ENCODE results near the gene CCDC92B. TPM values are rescaled to one million over a fixed set of nuclear protein-coding genes. Genes with fewer than 3 reads are reported as not detected.

Gene CCDC92B
- total RNA-seq, 1 donor from 2014 or later, result not detected

- DNase-seq (ENCODE audit: low read depth in 2 of 2), result no peak
Measured at GRCh38 chr17:2721603-2722002, 27.8 kb downstream of the CCDC92B start.

DNA sequence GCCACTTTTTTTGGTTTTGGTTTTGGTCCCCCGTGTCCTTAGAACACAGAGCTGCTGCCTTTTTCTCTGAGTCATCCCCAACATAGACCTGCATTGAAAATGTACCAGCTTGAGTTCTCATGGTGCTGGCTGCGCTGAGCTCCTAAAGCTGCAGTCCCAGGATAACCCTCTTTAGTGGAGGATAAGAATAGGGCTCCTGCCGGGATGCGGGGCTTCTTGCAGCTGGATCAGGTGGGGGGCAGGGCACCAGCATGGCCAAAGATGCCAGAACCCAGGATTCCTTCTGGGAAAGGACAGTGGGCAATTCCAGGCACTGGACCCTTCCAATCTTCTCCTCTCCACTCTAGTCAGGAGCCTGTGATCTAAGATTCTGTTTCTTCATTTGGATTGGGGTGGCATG is 29.6 kb downstream of the CCDC92B start:
- no peak for DNase-seq (ENCODE audit: low read depth in 2 of 2)

GRCh38 chr17:2718150-2718938 is 31.1 kb downstream of the CCDC92B start:
- no peak for DNase-seq (ENCODE audit: low read depth in 2 of 2)

GRCh38 chr17:2716649-2717048 is 32.8 kb downstream of the CCDC92B start:
- DNase-seq (ENCODE audit: low read depth in 2 of 2), result no peak

DNA sequence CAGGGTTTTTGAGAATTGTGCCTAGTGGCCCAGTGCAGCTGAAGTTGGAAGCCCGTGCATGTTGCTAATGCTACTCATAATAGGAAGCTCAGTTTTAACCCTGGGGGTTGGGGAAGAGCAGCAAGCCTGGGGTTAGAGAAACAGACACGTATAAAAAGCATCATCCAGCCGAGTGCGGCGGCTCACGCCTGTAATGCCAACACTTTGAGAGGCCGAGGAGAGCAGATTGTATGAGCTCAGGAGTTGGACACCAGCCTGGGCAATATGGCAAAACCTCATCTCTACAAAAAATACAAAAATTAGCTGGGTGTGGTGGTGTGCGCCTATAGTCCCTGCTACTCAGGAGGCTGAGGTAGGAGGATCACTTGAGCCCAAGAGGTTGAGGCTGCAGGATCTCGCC is 35.6 kb downstream of the CCDC92B start:
- DNase-seq (ENCODE audit: low read depth in 2 of 2), result no peak

DNA sequence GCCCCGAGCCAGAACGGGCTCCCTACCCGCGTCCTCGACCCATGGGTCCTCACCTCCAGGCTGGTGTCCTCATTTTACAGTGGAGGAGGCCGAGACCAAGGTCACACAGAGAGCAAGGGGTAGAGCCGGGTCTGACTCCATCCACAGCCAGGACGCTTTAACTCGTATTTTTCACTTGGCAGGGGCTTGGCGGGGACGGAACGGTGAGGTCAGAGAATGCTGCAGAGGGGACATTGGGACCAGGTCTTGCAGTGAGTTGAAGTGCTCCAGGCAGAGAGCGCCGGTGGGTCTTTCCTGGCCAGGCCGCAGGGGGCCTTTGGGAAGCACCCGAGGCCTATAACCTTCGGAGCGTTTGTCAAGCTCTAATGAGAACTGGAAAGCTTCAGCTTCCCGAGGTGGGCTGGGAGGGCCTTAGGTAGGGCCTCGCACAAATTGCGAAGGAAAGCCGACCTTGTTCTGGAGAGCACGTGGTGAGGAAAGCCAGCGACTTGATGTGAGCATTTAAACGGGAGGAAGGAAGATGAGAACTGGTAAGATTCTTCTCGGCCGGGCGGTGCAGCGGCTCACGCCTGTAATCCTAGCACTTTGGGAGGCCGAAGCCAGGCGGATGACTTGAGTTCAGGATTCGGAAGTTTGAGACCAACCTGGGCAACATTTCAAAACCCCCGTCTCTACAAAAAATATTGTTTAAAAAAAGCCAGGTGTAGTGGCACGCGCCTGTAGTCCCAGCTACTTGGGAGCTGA is 37.0 kb downstream of the CCDC92B start:
- peak in 1 of 2 donors; percentile 31 for DNase-seq (ENCODE audit: low read depth in 2 of 2)

- DNase-seq (ENCODE audit: low read depth in 2 of 2), result peak; percentile 94 to 98
Measured at GRCh38 chr17:2711608-2712299, 37.7 kb downstream of the CCDC92B start, which contains the start of gene CLUH. TSS of gene CLUH (minus strand) at chr17:2711764. CDS start at chr17:2711661, 103 bp downstream.

GRCh38 chr17:2710803-2711607 is 38.4 kb downstream of the CCDC92B start:
- DNase-seq (ENCODE audit: low read depth in 2 of 2), result peak in 1 of 2 donors; percentile 34

DNA sequence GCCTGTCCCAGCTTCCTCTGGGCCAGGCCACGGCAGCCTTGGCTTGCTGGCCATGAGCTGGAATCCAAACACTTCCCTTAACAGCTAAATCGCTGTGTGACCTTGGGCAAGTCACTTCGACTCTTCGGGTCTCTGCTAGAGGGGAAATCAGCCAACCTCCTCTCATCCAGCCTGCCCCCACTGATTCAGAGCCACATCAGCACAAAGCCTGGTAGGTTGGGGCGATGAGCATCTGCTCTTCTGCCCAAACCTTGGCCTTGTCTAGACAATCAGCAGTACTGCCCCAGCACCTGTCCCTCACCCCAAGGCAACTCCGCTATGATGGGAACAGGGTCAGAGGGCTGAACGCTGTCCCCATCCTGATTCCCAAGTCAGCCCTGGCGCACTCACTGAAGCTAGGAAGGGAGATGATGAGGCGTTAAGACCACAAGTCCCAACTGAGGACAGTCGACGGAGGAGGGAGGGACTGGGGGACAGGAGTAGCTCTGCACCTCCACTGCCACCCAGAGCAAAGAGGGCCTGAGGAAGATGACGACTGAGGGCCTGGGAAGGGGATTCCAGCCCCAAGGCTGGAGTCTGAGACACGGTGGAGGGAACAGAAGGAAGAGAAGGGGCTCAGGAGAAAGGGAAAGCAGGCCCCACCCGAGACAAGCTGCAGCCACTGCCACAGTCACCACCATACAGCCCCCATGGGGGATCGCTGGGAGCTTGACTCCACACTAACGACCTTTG is 39.2 kb downstream of the CCDC92B start:
- peak in 1 of 2 donors; percentile 22 for DNase-seq (ENCODE audit: low read depth in 2 of 2)

GRCh38 chr17:2709183-2709661 is 40.2 kb downstream of the CCDC92B start:
- DNase-seq (ENCODE audit: low read depth in 2 of 2), result no peak

DNA sequence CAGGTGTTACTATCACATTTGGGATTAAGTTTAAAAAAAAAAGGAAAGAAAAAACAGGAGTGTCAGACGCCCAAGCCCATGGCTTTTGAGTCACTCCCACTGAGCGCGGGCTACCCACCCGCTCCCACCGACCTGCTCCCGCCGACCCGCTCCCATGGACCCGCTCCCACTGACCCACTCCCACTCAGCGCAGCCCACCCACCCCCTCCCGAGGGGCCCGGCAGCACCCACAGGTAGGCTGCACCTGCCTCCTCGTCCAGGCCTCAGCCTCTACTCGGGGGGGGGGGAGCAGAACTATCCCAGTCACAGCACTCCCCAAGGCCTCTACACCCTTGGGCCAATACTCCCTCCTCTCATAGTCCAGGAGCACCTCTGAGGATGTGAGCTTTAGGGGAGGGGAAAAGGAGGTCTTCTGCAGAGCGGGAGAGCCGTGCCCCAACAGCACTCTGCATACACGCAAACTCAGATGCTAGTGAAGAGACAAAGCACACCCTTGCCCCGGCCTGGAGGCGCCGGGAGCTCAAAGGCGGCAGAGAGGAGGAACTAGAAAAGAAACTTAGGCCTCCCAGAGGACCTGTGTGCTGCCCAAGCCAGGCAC is 40.8 kb downstream of the CCDC92B start:
- DNase-seq (ENCODE audit: low read depth in 2 of 2), result no peak

- no peak for DNase-seq (ENCODE audit: low read depth in 2 of 2)
Measured at GRCh38 chr17:2707721-2708584, 41.5 kb downstream of the CCDC92B start.

DNA sequence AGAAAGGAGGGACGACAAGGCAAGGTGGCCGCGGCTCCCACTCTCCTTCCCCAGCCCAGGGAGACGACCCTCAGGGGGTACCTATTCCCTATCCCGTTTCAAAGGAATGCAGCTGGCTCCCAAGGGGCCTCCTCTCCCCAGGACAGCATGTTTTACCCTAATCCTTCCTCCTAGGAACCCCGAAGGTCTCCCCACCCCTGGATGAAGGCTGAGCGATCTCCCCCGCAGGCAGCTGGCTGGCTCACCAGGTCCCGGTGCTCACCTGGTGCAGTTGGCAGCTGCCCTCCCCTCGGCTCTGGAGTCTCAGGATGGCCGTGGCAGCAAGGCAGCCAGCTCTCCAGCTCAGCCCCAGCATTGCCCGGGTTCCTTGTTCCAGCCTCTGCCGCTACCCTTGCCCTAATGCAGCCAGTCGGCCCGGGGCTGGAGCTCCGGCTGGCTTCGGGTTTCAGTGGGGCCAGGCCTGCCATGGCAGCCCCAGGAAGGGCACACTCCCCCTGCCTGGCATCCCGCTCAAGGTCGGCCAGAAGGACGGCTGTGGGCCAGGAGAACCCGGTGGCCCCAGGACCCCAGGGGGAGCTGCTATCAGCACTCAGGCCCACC is 42.4 kb downstream of the CCDC92B start:
- no peak for DNase-seq (ENCODE audit: low read depth in 2 of 2)

- DNase-seq (ENCODE audit: low read depth in 2 of 2), result no peak
Measured at GRCh38 chr17:2705888-2706795, 43.3 kb downstream of the CCDC92B start.

- DNase-seq (ENCODE audit: low read depth in 2 of 2), result peak in 1 of 2 donors; percentile 70
Measured at GRCh38 chr17:2705263-2705662, 44.2 kb downstream of the CCDC92B start.

- DNase-seq (ENCODE audit: low read depth in 2 of 2), result no peak
Measured at GRCh38 chr17:2704890-2705248, 44.6 kb downstream of the CCDC92B start.

DNA sequence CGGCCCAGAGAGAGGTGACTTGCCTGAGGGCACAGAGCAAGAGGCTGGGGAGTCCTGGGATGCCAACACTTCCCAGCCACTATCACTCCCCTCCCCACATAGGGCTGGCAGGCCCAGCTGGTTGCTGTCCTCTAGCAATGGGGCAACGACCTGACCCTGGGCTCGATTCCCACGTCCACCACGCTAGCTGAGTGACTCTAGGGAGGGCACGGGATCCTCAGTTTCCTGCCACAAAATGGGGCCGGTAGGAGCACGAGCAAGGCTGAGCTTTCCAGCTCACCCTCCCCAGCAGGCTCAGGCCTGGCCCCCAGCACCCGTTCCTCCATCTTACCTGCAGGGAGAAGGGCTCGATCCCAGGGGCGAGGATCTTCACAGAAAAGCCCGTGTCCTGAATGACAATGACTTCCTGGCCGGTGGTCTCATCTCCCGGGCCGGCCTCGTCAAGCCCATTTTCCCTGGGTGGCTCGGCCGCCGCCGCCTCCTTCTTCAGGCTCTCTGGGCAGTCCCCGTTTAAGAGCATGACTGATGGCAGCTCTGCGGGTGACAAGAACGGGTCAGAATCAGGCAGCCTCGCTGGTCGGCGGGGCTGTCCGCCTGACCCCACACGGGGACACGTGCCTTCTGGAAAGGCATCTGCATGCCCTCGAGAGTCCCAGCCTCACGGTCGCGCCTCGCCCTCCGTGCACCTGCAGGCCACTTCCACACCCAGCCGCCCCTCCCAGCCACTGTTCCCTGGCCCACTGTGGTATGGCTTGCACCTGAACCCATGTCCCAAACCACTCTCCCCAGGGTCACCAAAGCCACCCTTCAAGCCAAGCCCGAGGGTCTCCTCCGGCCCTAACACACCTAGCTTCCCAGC is 45.2 kb downstream of the CCDC92B start:
- DNase-seq (ENCODE audit: low read depth in 2 of 2), result no peak
